Glutamatergic neuron (in vitro differentiated cells): ENCODE results near the gene VTI1A. TPM values are rescaled to one million over a fixed set of nuclear protein-coding genes. Genes with fewer than 3 reads are reported as not detected.

Experiments
- DNase-seq: peaks from one replicate; pipeline ENCODE4 v3.0.0; 2022
- H3K27ac Mint-ChIP-seq: one replicate; pipeline ENCODE4 v1.8.0; 2020; ENCODE audit warnings: mild to moderate bottlenecking, mixed read lengths, inconsistent platforms; ENCODE audit not compliant: unreplicated experiment
- H3K27me3 Mint-ChIP-seq: one replicate; pipeline ENCODE4 v1.8.0; 2020; ENCODE audit warnings: mild to moderate bottlenecking, moderate library complexity, mixed read lengths, inconsistent platforms; ENCODE audit not compliant: unreplicated experiment
- H3K36me3 Mint-ChIP-seq: one replicate; pipeline ENCODE4 v1.8.0; 2020; ENCODE audit warnings: mild to moderate bottlenecking, mixed read lengths, inconsistent platforms; ENCODE audit not compliant: unreplicated experiment
- H3K4me1 Mint-ChIP-seq: one replicate; pipeline ENCODE4 v1.8.0; 2020; ENCODE audit warnings: mild to moderate bottlenecking, low read depth, mixed read lengths, inconsistent platforms; ENCODE audit not compliant: unreplicated experiment
- H3K4me3 Mint-ChIP-seq: one replicate; pipeline ENCODE4 v1.8.0; 2020; ENCODE audit warnings: mild to moderate bottlenecking, mixed read lengths, inconsistent platforms; ENCODE audit not compliant: unreplicated experiment
- H3K9me3 Mint-ChIP-seq: one replicate; pipeline ENCODE4 v1.8.0; 2020; ENCODE audit warnings: mild to moderate bottlenecking, moderate library complexity, mixed read lengths, inconsistent platforms; ENCODE audit not compliant: unreplicated experiment
- total RNA-seq: library from RNA; stranded (reverse); fragmentation: NEBNext Ultra II Directional; extraction: Animal tissue kit (Norgen Biotek cat#: 25700); gene quantifications from one replicate; pipeline ENCODE4 v1.2.1, GENCODE V29; 2021; ENCODE audit not compliant: unreplicated experiment
- TF ChIP-seq, protein P1 (sequence below): fragments of 200-600 bp; sonication (generic); IDR thresholded peaks from one replicate; pipeline ENCODE4 v1.5.0; 2021; ENCODE audit not compliant: partially characterized antibody, unreplicated experiment

The VTI1A gene
- total RNA-seq, 1 donor from 2014 or later, result 61.0 TPM

- Mint-ChIP-seq H3K27ac (no peak overlapping the region), H3K27me3 (no peaks in the 10 kb centered on the region), H3K4me3 (no peak overlapping the region), H3K36me3 (no peaks in the 10 kb centered on the region), H3K4me1 (peaks cover 13% of the 10 kb centered on the region), H3K9me3 (no peaks in the 10 kb centered on the region)
- no peak for DNase-seq
- TF ChIP-seq, protein P1, sequence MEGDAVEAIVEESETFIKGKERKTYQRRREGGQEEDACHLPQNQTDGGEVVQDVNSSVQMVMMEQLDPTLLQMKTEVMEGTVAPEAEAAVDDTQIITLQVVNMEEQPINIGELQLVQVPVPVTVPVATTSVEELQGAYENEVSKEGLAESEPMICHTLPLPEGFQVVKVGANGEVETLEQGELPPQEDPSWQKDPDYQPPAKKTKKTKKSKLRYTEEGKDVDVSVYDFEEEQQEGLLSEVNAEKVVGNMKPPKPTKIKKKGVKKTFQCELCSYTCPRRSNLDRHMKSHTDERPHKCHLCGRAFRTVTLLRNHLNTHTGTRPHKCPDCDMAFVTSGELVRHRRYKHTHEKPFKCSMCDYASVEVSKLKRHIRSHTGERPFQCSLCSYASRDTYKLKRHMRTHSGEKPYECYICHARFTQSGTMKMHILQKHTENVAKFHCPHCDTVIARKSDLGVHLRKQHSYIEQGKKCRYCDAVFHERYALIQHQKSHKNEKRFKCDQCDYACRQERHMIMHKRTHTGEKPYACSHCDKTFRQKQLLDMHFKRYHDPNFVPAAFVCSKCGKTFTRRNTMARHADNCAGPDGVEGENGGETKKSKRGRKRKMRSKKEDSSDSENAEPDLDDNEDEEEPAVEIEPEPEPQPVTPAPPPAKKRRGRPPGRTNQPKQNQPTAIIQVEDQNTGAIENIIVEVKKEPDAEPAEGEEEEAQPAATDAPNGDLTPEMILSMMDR, result no peak
These were observed 291.9 kb downstream of the VTI1A start for GRCh38 chr10:112738606-112739591.

- Mint-ChIP-seq H3K27me3 (no peaks in the 10 kb centered on the region), H3K4me3 (no peak overlapping the region)
- TF ChIP-seq, protein P1, result no peak
These were observed 292.8 kb downstream of the VTI1A start for GRCh38 chr10:112739592-112740353.

DNA sequence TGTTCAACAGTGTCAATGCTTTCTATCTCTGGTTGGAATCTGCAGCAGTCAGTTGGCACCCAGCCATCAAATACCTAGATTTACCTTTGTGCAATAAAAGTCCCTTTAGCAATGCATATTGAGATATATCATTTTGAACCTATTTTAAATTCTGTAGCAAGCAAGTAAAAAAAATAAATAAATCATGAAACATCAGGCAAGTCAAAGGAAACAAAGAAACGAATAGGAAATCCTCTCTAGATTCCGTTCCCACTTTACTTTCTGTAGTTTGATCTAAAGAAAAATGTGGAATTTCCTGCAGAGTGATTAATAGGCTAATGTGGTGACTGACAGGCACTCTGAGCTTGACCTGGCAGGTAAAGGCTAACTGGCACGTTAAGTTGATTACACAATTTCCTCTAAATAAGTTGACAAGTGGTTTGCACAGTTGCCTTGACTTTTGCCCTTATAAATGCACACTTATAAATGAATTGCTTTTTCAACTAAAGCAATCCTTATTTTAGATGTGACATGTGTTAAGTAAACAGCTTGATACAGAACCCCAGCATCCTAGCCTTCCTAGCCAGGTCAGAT lies 294.9 kb downstream of the VTI1A start:
- Mint-ChIP-seq H3K27ac (no peak overlapping the region), H3K4me1 (peaks cover 17% of the 10 kb centered on the region), H3K27me3 (no peaks in the 10 kb centered on the region), H3K9me3 (no peaks in the 10 kb centered on the region), H3K36me3 (no peaks in the 10 kb centered on the region), H3K4me3 (no peak overlapping the region)
- no peak for DNase-seq
- TF ChIP-seq, protein P1, result no peak

More at GRCh38 chr10:112739592-112740353, 292.8 kb downstream of the VTI1A start:
- DNase-seq, result no peak
- no peaks in the 10 kb centered on the region for H3K9me3 Mint-ChIP-seq
- peaks cover 17% of the 10 kb centered on the region for H3K4me1 Mint-ChIP-seq
- no peak overlapping the region for H3K27ac Mint-ChIP-seq
- H3K36me3 Mint-ChIP-seq, result no peaks in the 10 kb centered on the region

DNA sequence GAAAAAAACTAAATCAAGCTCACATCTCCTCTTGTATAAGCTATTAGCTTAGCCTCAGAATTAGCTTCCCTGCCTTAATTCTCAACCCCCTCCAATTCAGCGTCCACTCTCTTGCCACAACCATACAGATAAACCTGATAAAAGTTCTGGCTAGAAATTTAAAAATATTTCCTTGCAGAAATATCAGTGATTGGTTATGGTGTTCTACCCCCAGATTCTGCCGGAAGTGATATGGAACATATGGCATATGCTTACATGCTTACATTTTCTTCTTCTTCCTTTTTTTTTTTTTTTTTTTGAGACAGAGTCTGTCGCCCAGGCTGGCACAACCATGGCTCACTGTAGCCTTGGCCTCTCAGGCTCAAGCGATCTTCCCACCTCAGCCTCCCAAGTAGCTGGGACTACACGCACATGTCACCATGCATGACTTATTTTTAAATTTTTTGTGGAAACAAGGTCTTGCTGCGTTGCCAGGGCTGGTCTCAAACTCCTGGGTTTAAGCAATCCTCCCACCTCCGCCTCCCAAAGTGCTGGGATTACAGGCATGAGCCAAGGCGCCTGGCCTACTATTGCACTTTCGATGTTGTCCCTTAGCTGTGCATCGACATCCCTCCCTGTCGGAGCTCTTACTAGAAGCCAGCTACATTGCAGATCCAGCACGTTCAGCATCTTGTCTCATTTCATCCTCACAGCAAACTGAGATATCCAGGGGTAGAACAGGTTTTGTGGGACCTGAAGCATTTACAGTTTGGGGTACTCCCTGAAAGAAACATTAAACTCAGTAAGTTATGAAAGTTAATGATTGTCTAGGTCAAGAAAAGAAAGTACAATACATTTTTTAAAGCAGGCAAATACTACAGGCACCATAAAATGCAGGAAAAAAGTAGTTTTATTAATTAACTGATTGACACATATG lies 297.4 kb downstream of the VTI1A start:
- no peak for DNase-seq
- Mint-ChIP-seq H3K9me3 (no peaks in the 10 kb centered on the region), H3K4me1 (peaks cover 17% of the 10 kb centered on the region), H3K36me3 (no peaks in the 10 kb centered on the region), H3K27me3 (no peaks in the 10 kb centered on the region), H3K27ac (no peak overlapping the region), H3K4me3 (no peak overlapping the region)
- TF ChIP-seq, protein P1, result no peak
